ENCODE measurements around the gene TMEM132C.

- TF ChIP-seq BHLHE40 (IDR thresholded peaks at IDR 0.05; ENCODE audit: borderline replicate concordance) (no peak), FOXA1 (IDR thresholded peaks at IDR 0.05) (no peak)
Measured at GRCh38 chr12:128266086-128266485, 884 bp upstream of the TMEM132C start.
